HFF-Myc (cell line): Measurements from ENCODE around the gene CYP24A1.

Experiments
- DNase-seq: peaks from one replicate; pipeline ENCODE4 v3.0.0-alpha.2; 2011; ENCODE audit warnings: low read depth; ENCODE audit errors: extremely low read depth
- H3K4me3 ChIP-seq: replicated peaks from 2 replicates; pipeline ENCODE4 v1.5.1; 2011; ENCODE audit warnings: low read depth, mild to moderate bottlenecking, control low read depth, low read length
- CTCF ChIP-seq: IDR thresholded peaks from 2 replicates; pipeline ENCODE4 v1.5.1; 2012; ENCODE audit warnings: mild to moderate bottlenecking, low read depth, low read length, control low read depth; ENCODE audit errors: missing control alignments

The CYP24A1 gene

GRCh38 chr20:54184904-54185626, 11.3 kb upstream of the CYP24A1 start:
- no peak overlapping the region for H3K4me3 ChIP-seq
- TF ChIP-seq CTCF, result no peak
- no peak for DNase-seq

DNA sequence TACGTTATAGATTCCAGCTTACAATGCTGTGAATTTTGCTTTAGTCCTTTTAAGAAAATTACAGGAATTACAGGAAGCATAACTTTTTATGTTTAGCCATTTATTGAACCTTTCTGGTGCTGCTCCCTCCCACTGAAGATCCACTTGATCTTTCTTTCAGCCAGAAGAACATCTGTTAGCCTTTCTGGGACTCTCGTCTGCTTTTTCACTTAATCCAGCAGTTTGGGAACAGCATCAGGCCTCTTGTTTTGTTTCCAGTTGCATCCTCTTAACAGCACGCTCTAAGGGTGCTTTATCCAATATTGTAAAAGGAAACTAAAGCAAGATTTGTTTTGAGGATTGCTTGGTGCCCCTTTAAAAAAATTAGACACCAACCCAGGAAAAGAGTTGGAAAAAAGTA, 10.3 kb upstream of the CYP24A1 start:
- DNase-seq, result no peak
- TF ChIP-seq CTCF, result no peak
- H3K4me3 ChIP-seq, result no peak overlapping the region

DNA sequence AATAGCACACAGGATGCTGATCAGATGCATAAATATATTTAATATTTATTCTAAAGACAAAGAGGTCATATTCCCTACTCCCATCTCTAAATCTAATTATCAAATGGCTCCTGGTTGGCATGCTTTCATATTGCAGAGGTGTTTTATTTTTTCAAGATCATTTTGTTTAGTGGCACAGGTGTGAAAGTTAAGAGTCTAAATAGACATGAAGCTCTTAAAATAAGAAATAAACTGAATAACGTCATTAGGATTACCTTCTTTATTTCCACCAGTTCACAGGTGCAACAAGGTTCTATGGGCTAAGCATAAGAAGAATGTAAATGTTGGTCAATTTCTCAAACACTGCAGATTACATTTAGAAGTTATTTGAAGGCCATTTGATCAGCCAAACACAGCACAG, 7.1 kb upstream of the CYP24A1 start:
- DNase-seq, result no peak
- no peak for TF ChIP-seq CTCF
- H3K4me3 ChIP-seq, result no peak overlapping the region

DNA sequence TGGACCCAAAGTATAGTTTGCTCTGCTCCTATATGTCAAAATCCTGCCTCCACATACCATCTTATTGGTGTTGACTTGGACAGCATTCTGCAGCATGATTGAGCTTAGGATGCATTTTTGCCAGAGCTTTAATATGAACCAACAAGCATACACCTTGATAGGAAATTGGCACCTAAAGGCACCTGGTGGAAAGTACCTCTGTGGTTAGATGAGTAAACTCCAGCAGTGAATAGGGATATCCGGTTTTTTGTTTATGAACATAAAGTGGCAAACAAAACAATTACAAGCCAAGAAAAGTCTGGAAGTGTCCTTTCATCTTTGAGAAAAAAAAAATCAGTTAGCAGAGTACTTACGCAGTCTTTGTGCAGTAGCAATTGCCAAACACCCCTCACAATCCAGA, 6.2 kb upstream of the CYP24A1 start:
- TF ChIP-seq CTCF, result no peak
- H3K4me3 ChIP-seq, result no peak overlapping the region
- DNase-seq, result no peak

GRCh38 chr20:54178256-54178655, 4.5 kb upstream of the CYP24A1 start:
- no peak for DNase-seq
- no peak for TF ChIP-seq CTCF
- no peak overlapping the region for H3K4me3 ChIP-seq

GRCh38 chr20:54177378-54177777, 3.6 kb upstream of the CYP24A1 start:
- no peak for TF ChIP-seq CTCF
- no peak for DNase-seq
- no peak overlapping the region for H3K4me3 ChIP-seq

DNA sequence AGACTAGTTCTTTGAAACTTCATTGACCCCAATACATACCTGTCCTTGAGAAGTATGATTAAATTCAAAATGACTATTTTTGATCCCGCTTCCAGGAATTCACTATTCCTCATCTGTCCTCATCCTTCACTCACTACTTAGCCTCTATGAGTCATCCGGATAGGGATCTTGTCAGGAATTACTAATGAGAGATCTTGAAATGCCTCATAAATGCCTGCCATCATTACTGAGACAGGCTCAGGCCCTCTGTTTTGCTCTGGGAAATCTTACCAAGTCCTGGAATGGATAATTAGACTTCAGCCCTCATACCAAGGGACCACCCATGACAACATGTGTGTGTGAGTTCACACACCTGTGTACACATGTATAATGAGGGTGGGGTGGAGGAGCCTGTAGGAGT, 2.8 kb upstream of the CYP24A1 start:
- DNase-seq, result no peak
- TF ChIP-seq CTCF, result no peak
- no peak overlapping the region for H3K4me3 ChIP-seq
